Measurements from ENCODE around the gene DCUN1D3. TPM values are rescaled to one million over a fixed set of nuclear protein-coding genes. Genes with fewer than 3 reads are reported as not detected.

DCUN1D3 gene
- total and polyA plus RNA-seq, 3 experiments from 2014 or later, result 1.4 to 13.2 (median 12.7) TPM

- Histone ChIP-seq H3K4me1 (ENCODE audit: insufficient read depth, low read length) (peaks cover 20% of the 10 kb centered on the region), H3K9me3 (ENCODE audit: low read length) (no peaks in the 10 kb centered on the region), H3K27ac (ENCODE audit: low read depth, low read length) (no peak overlapping the region), H3K4me3 (ENCODE audit: low read length) (no peak overlapping the region), H3K27me3 (ENCODE audit: insufficient read depth, low read length, poor library complexity, severe bottlenecking) (no peaks in the 10 kb centered on the region), H3K36me3 (ENCODE audit: insufficient read depth, low read length) (no peaks in the 10 kb centered on the region)
- no peak for DNase-seq
- Mint-ChIP-seq H3K27ac (peak overlapping the region in 6 of 8 donors; percentile 50 to 99 (median 70)), H3K36me3 (peaks cover 0 to 37% (median 14%) of the 10 kb centered on the region in 3 donors), H3K4me1 (peaks cover 38 to 52% (median 48%) of the 10 kb centered on the region in 3 donors), H3K4me3 (peak overlapping the region in 3 of 7 donors; percentile 33 to 91 (median 38)), H3K27me3 (peaks cover 0 to 4% of the 10 kb centered on the region in 2 donors), H3K9me3 (no peaks in the 10 kb centered on the region)
- ChIA-PET CTCF (interaction anchor here (1.1 to 3.3 kb wide), 2 partner anchors 17 to 23 kb away, joined by 3 to 15 read pairs; no protein-coding TSS in a partner anchor), POLR2A (interaction anchor here (0.7 kb wide), 1 partner anchor 165 kb away, joined by 3 read pairs; no protein-coding TSS in a partner anchor)
Observed at GRCh38 chr16:20897253-20897897, 2.8 kb downstream of the DCUN1D3 start.

- no peak for DNase-seq
- CTCF ChIA-PET, result no interaction called here
- peaks cover 0 to 48% (median 23%) of the 10 kb centered on the region in 3 donors for H3K36me3 Mint-ChIP-seq
- Histone ChIP-seq H3K27me3 (ENCODE audit: insufficient read depth, low read length, poor library complexity, severe bottlenecking) (no peaks in the 10 kb centered on the region), H3K4me3 (ENCODE audit: low read length) (no peak overlapping the region), H3K9me3 (ENCODE audit: low read length) (no peaks in the 10 kb centered on the region), H3K4me1 (ENCODE audit: insufficient read depth, low read length) (peaks cover 6% of the 10 kb centered on the region), H3K27ac (ENCODE audit: low read depth, low read length) (no peak overlapping the region), H3K36me3 (ENCODE audit: insufficient read depth, low read length) (no peaks in the 10 kb centered on the region)
- H3K27ac Mint-ChIP-seq, result peak overlapping the region in 1 of 8 donors; percentile 75
- POLR2A ChIA-PET, result no interaction called here
- peaks cover 24 to 35% (median 28%) of the 10 kb centered on the region in 3 donors for H3K4me1 Mint-ChIP-seq
- no peak overlapping the region for H3K4me3 Mint-ChIP-seq
- H3K27me3 Mint-ChIP-seq, result no peaks in the 10 kb centered on the region
- no peaks in the 10 kb centered on the region for H3K9me3 Mint-ChIP-seq
Observed at GRCh38 chr16:20894388-20894787, 5.8 kb downstream of the DCUN1D3 start.

- no peak overlapping the region for H3K27ac ChIP-seq (ENCODE audit: low read depth, low read length)
- Mint-ChIP-seq H3K4me1 (peaks cover 11 to 20% (median 12%) of the 10 kb centered on the region in 3 donors), H3K4me3 (no peak overlapping the region), H3K27ac (peak overlapping the region in 1 of 8 donors; percentile 82), H3K36me3 (peaks cover 0 to 45% (median 13%) of the 10 kb centered on the region in 3 donors), H3K9me3 (no peaks in the 10 kb centered on the region), H3K27me3 (no peaks in the 10 kb centered on the region)
- no peaks in the 10 kb centered on the region for H3K4me1 ChIP-seq (ENCODE audit: insufficient read depth, low read length)
- H3K4me3 ChIP-seq (ENCODE audit: low read length), result no peak overlapping the region
- no peak for DNase-seq
- CTCF ChIA-PET, result interaction anchor here (0.9 to 1.1 kb wide), 2 partner anchors 9 to 15 kb away, joined by 3 read pairs; no protein-coding TSS in a partner anchor
- POLR2A ChIA-PET, result no interaction called here
- H3K27me3 ChIP-seq (ENCODE audit: insufficient read depth, low read length, poor library complexity, severe bottlenecking), result no peaks in the 10 kb centered on the region
- H3K9me3 ChIP-seq (ENCODE audit: low read length), result no peaks in the 10 kb centered on the region
- H3K36me3 ChIP-seq (ENCODE audit: insufficient read depth, low read length), result no peaks in the 10 kb centered on the region
Observed at GRCh38 chr16:20889625-20890275, 10.4 kb downstream of the DCUN1D3 start.

DNA sequence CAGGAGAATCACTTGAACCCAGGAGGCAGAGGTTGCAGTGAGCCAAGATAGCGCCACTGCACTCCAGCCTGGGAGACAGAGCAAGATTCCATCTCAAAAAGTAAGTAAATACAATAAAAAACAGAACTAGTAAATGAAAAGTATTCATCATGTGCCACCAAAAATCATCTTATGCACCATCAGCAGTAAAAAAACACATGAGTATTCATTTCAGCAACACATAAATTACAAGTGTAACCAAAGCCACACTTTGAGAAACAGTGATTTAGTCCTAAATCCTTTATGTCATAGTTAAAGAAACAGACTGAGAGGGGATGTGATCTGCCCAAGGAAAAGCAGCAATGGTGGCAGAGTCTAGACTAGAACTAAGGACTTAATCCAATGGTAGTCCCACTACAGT is 13.0 kb downstream of the DCUN1D3 start:
- no peaks in the 10 kb centered on the region for H3K36me3 ChIP-seq (ENCODE audit: insufficient read depth, low read length)
- Mint-ChIP-seq H3K4me1 (peaks cover 17 to 27% (median 23%) of the 10 kb centered on the region in 3 donors), H3K36me3 (peaks cover 0 to 38% (median 12%) of the 10 kb centered on the region in 3 donors), H3K27me3 (no peaks in the 10 kb centered on the region), H3K9me3 (no peaks in the 10 kb centered on the region), H3K27ac (peak overlapping the region in 1 of 8 donors; percentile 85), H3K4me3 (no peak overlapping the region)
- no peak overlapping the region for H3K4me3 ChIP-seq (ENCODE audit: low read length)
- DNase-seq, result no peak
- H3K27ac ChIP-seq (ENCODE audit: low read depth, low read length), result no peak overlapping the region
- no peaks in the 10 kb centered on the region for H3K27me3 ChIP-seq (ENCODE audit: insufficient read depth, low read length, poor library complexity, severe bottlenecking)
- CTCF ChIA-PET, result no interaction called here
- POLR2A ChIA-PET, result no interaction called here
- no peaks in the 10 kb centered on the region for H3K9me3 ChIP-seq (ENCODE audit: low read length)
- no peaks in the 10 kb centered on the region for H3K4me1 ChIP-seq (ENCODE audit: insufficient read depth, low read length)

DNA sequence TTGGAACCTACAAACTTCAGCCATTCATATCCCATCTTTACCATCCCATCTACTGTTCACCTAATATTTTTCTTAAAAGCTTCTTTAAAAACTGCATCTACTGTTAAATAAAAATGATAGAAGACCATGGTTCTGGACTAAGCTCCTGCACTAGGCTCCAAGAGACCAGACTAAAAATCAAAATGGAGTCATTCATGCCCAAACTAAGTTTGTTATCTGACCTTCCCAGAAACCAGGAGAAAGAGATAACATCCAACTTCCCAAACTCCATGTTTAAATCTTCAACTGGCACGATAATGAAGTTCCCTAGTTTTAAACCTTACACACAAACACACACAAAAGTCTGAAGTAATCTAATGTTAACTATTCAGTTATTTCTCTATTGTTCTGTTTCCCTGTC is 13.8 kb downstream of the DCUN1D3 start:
- Histone ChIP-seq H3K4me1 (ENCODE audit: insufficient read depth, low read length) (no peaks in the 10 kb centered on the region), H3K4me3 (ENCODE audit: low read length) (no peak overlapping the region), H3K27me3 (ENCODE audit: insufficient read depth, low read length, poor library complexity, severe bottlenecking) (no peaks in the 10 kb centered on the region), H3K9me3 (ENCODE audit: low read length) (no peaks in the 10 kb centered on the region), H3K27ac (ENCODE audit: low read depth, low read length) (no peak overlapping the region), H3K36me3 (ENCODE audit: insufficient read depth, low read length) (no peaks in the 10 kb centered on the region)
- ChIA-PET POLR2A (no interaction called here), CTCF (no interaction called here)
- Mint-ChIP-seq H3K36me3 (peaks cover 0 to 33% (median 8%) of the 10 kb centered on the region in 3 donors), H3K4me1 (peaks cover 15 to 26% (median 19%) of the 10 kb centered on the region in 3 donors), H3K4me3 (no peak overlapping the region), H3K27ac (peak overlapping the region in 1 of 8 donors; percentile 74), H3K27me3 (no peaks in the 10 kb centered on the region), H3K9me3 (no peaks in the 10 kb centered on the region)
- DNase-seq, result no peak

- Mint-ChIP-seq H3K4me1 (peaks cover 21 to 37% (median 32%) of the 10 kb centered on the region in 3 donors), H3K36me3 (peaks cover 0 to 23% (median 7%) of the 10 kb centered on the region in 3 donors), H3K27ac (peak overlapping the region in 3 of 8 donors; percentile 18 to 65 (median 24)), H3K27me3 (no peaks in the 10 kb centered on the region), H3K9me3 (no peaks in the 10 kb centered on the region), H3K4me3 (no peak overlapping the region)
- no peaks in the 10 kb centered on the region for H3K36me3 ChIP-seq (ENCODE audit: insufficient read depth, low read length)
- no peaks in the 10 kb centered on the region for H3K4me1 ChIP-seq (ENCODE audit: insufficient read depth, low read length)
- ChIA-PET POLR2A (no interaction called here), CTCF (interaction anchor here (1.9 kb wide), 1 partner anchor 9 kb away, joined by 12 read pairs; no protein-coding TSS in a partner anchor)
- no peaks in the 10 kb centered on the region for H3K27me3 ChIP-seq (ENCODE audit: insufficient read depth, low read length, poor library complexity, severe bottlenecking)
- no peaks in the 10 kb centered on the region for H3K9me3 ChIP-seq (ENCODE audit: low read length)
- no peak overlapping the region for H3K27ac ChIP-seq (ENCODE audit: low read depth, low read length)
- no peak for DNase-seq
- H3K4me3 ChIP-seq (ENCODE audit: low read length), result no peak overlapping the region
Observed at GRCh38 chr16:20884240-20884556, 16.0 kb downstream of the DCUN1D3 start.

GRCh38 chr16:20883554-20884239 is 16.5 kb downstream of the DCUN1D3 start:
- Histone ChIP-seq H3K36me3 (ENCODE audit: insufficient read depth, low read length) (no peaks in the 10 kb centered on the region), H3K27ac (ENCODE audit: low read depth, low read length) (no peak overlapping the region), H3K27me3 (ENCODE audit: insufficient read depth, low read length, poor library complexity, severe bottlenecking) (no peaks in the 10 kb centered on the region), H3K4me3 (ENCODE audit: low read length) (no peak overlapping the region), H3K4me1 (ENCODE audit: insufficient read depth, low read length) (no peaks in the 10 kb centered on the region), H3K9me3 (ENCODE audit: low read length) (no peaks in the 10 kb centered on the region)
- Mint-ChIP-seq H3K27ac (peak overlapping the region in 2 of 8 donors; percentile 24 to 65), H3K36me3 (peaks cover 0 to 23% (median 7%) of the 10 kb centered on the region in 3 donors), H3K9me3 (no peaks in the 10 kb centered on the region), H3K27me3 (no peaks in the 10 kb centered on the region), H3K4me3 (no peak overlapping the region), H3K4me1 (peaks cover 23 to 42% (median 37%) of the 10 kb centered on the region in 3 donors)
- CTCF ChIA-PET, result interaction anchor here (1.9 kb wide), 1 partner anchor 9 kb away, joined by 12 read pairs; no protein-coding TSS in a partner anchor
- POLR2A ChIA-PET, result no interaction called here
- no peak for DNase-seq

- H3K27me3 Mint-ChIP-seq, result no peaks in the 10 kb centered on the region
- no peaks in the 10 kb centered on the region for H3K27me3 ChIP-seq (ENCODE audit: insufficient read depth, low read length, poor library complexity, severe bottlenecking)
- DNase-seq, result no peak
- H3K27ac Mint-ChIP-seq, result peak overlapping the region in 1 of 8 donors; percentile 61
- CTCF ChIA-PET, result interaction anchor here (0.9 to 1.3 kb wide), 2 partner anchors 27 to 31 kb away, joined by 3 read pairs; no protein-coding TSS in a partner anchor
- no peaks in the 10 kb centered on the region for H3K9me3 Mint-ChIP-seq
- H3K9me3 ChIP-seq (ENCODE audit: low read length), result no peaks in the 10 kb centered on the region
- no peak overlapping the region for H3K27ac ChIP-seq (ENCODE audit: low read depth, low read length)
- H3K36me3 Mint-ChIP-seq, result peaks cover 4 to 14% (median 7%) of the 10 kb centered on the region in 3 donors
- no peak overlapping the region for H3K4me3 Mint-ChIP-seq
- no peaks in the 10 kb centered on the region for H3K36me3 ChIP-seq (ENCODE audit: insufficient read depth, low read length)
- peaks cover 27 to 48% (median 48%) of the 10 kb centered on the region in 3 donors for H3K4me1 Mint-ChIP-seq
- no peaks in the 10 kb centered on the region for H3K4me1 ChIP-seq (ENCODE audit: insufficient read depth, low read length)
- POLR2A ChIA-PET, result no interaction called here
- H3K4me3 ChIP-seq (ENCODE audit: low read length), result no peak overlapping the region
Observed at GRCh38 chr16:20881503-20881878, 18.7 kb downstream of the DCUN1D3 start.
